Osteocyte (in vitro differentiated cells): Measurements from ENCODE around the gene RIOK1. TPM values are rescaled to one million over a fixed set of nuclear protein-coding genes. Genes with fewer than 3 reads are reported as not detected.
A peak's percentile ranks its signal among the peaks of the same experiment; 100 is the strongest.

Experiments
- DNase-seq: peaks from one replicate; pipeline ENCODE4 v3.0.0; 2021; ENCODE audit warnings: mixed read lengths; ENCODE audit not compliant: unreplicated experiment; ENCODE audit errors: extremely low spot score
- H3K27ac Mint-ChIP-seq: one replicate; pipeline ENCODE4 v1.8.0; 2021; ENCODE audit warnings: mild to moderate bottlenecking, mixed read lengths; ENCODE audit not compliant: unreplicated experiment
- H3K27me3 Mint-ChIP-seq: one replicate; pipeline ENCODE4 v1.8.0; 2021; ENCODE audit warnings: mixed read lengths; ENCODE audit not compliant: unreplicated experiment
- H3K36me3 Mint-ChIP-seq: one replicate; pipeline ENCODE4 v1.8.0; 2021; ENCODE audit warnings: mixed read lengths; ENCODE audit not compliant: unreplicated experiment
- H3K4me1 Mint-ChIP-seq: one replicate; pipeline ENCODE4 v1.8.0; 2021; ENCODE audit warnings: mixed read lengths; ENCODE audit not compliant: unreplicated experiment
- H3K4me3 Mint-ChIP-seq: one replicate; pipeline ENCODE4 v1.8.0; 2021; ENCODE audit warnings: mild to moderate bottlenecking, moderate library complexity, mixed read lengths; ENCODE audit not compliant: unreplicated experiment
- H3K9me3 Mint-ChIP-seq: one replicate; pipeline ENCODE4 v1.8.0; 2021; ENCODE audit warnings: mixed read lengths; ENCODE audit not compliant: unreplicated experiment
- CTCF ChIP-seq: fragments of 200-600 bp; sonication (generic); IDR thresholded peaks from 2 replicates; pipeline ENCODE4 v1.5.0; 2021; ENCODE audit warnings: antibody characterized with exemption, mild to moderate bottlenecking, moderate library complexity
- total RNA-seq: library from RNA; stranded (reverse); gene quantifications from 2 replicates; pipeline ENCODE4 v1.2.1, GENCODE V29; 2021

The RIOK1 gene
- total RNA-seq, 1 donor from 2014 or later, result 22.5 TPM

GRCh38 chr6:7419065-7419464, 29.5 kb downstream of the RIOK1 start:
- Mint-ChIP-seq H3K4me1 (peaks cover 11% of the 10 kb centered on the region), H3K27ac (no peak overlapping the region), H3K27me3 (no peaks in the 10 kb centered on the region), H3K9me3 (no peaks in the 10 kb centered on the region), H3K4me3 (no peak overlapping the region), H3K36me3 (peaks cover 33% of the 10 kb centered on the region)
- no peak for DNase-seq
- TF ChIP-seq CTCF, result no peak

GRCh38 chr6:7421066-7421465, 31.5 kb downstream of the RIOK1 start:
- H3K4me3 Mint-ChIP-seq, result no peak overlapping the region
- H3K4me1 Mint-ChIP-seq, result peaks cover 13% of the 10 kb centered on the region
- no peaks in the 10 kb centered on the region for H3K9me3 Mint-ChIP-seq
- no peaks in the 10 kb centered on the region for H3K27me3 Mint-ChIP-seq
- H3K27ac Mint-ChIP-seq, result no peak overlapping the region
- no peak for TF ChIP-seq CTCF
- H3K36me3 Mint-ChIP-seq, result peaks cover 23% of the 10 kb centered on the region
- DNase-seq, result no peak

GRCh38 chr6:7424058-7424457, 34.5 kb downstream of the RIOK1 start:
- DNase-seq, result no peak
- Mint-ChIP-seq H3K27me3 (no peaks in the 10 kb centered on the region), H3K4me3 (no peak overlapping the region), H3K4me1 (peaks cover 3% of the 10 kb centered on the region), H3K36me3 (peaks cover 5% of the 10 kb centered on the region), H3K9me3 (no peaks in the 10 kb centered on the region), H3K27ac (no peak overlapping the region)
- TF ChIP-seq CTCF, result no peak

- no peak overlapping the region for H3K27ac Mint-ChIP-seq
- no peaks in the 10 kb centered on the region for H3K27me3 Mint-ChIP-seq
- no peak overlapping the region for H3K4me3 Mint-ChIP-seq
- TF ChIP-seq CTCF, result peak; percentile 73
- peaks cover 1% of the 10 kb centered on the region for H3K4me1 Mint-ChIP-seq
- H3K9me3 Mint-ChIP-seq, result no peaks in the 10 kb centered on the region
- no peak for DNase-seq
- H3K36me3 Mint-ChIP-seq, result peaks cover 5% of the 10 kb centered on the region
Measured at GRCh38 chr6:7424967-7425807, 35.6 kb downstream of the RIOK1 start.

GRCh38 chr6:7425808-7426190, 36.2 kb downstream of the RIOK1 start:
- no peak overlapping the region for H3K27ac Mint-ChIP-seq
- TF ChIP-seq CTCF, result no peak
- no peaks in the 10 kb centered on the region for H3K27me3 Mint-ChIP-seq
- H3K4me1 Mint-ChIP-seq, result peaks cover 1% of the 10 kb centered on the region
- H3K4me3 Mint-ChIP-seq, result no peak overlapping the region
- no peak for DNase-seq
- no peaks in the 10 kb centered on the region for H3K9me3 Mint-ChIP-seq
- H3K36me3 Mint-ChIP-seq, result no peaks in the 10 kb centered on the region
